ENCODE results near the gene MT1E. TPM values are rescaled to one million over a fixed set of nuclear protein-coding genes. Genes with fewer than 3 reads are reported as not detected.

The MT1E gene
- total and polyA plus RNA-seq, 2 of the 13 experiments (the other 11 are each of a cell fraction or from before 2014, with no cell fraction given) = 110 to 1,072 TPM

DNA sequence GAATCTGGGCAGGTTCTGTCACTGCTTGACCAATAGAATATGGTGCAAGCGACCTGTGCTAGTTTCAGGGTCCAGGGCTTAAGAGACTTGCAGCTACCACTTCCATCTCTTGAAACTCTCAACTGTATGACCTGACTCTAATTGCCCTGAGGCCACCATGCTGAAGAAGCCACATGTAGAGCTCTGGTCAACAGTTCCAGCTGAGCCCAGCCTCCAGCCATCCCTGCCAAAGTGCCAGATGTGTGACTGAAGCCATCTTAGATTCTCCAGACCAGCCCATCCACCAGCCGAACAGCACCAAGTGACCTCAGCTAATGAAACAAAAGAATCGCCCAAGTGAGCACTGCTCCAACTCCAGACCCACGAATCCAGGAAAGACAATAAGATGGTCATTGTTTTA is 20.6 kb upstream of the MT1E start:
- in situ Hi-C loops (cut with HindIII; ENCODE audit: extremely low pct_ligation_motif_present, low pct_unique_long_range_greater_than_20kb) (loop anchor here (5.0 kb wide), 1 partner anchor 97 kb away; no protein-coding TSS in a partner anchor), intact Hi-C loops (cut with micrococcal nuclease; ENCODE audit: unreplicated experiment) (loop anchor here (10.0 kb wide), 2 partner anchors 50 to 260 kb away; partner anchors contain the start of genes MT1B, MT1F and SLC12A3)
- H3K9ac ChIP-seq (ENCODE audit: insufficient read depth, low read depth, low read length) = no peak overlapping the region
- H3K36me3 ChIP-seq (replicated peaks in 1 of 2; ENCODE audit: control insufficient read depth in 1 of 2, insufficient read depth in 2 of 2, low read length in 2 of 2) = no peaks in the 10 kb centered on the region
- ATAC-seq (no peak), FAIRE-seq (no peak), DNase-seq (ENCODE audit: low spot score) (no peak)
- whole genome bisulfite sequencing (ENCODE audit: low lambda C conversion rate) = 57% methylated on average over 4 of the region's 4 CpGs
- TF ChIP-seq ZNF382 (CRISPR knock-in tag; IDR thresholded peaks at IDR 0.05; ENCODE audit: borderline replicate concordance) = no peak
- TF ChIP-seq ZNF251 (CRISPR knock-in tag; IDR thresholded peaks at IDR 0.05) = no peak
- TF ChIP-seq ZNF225 (CRISPR knock-in tag; IDR thresholded peaks at IDR 0.05) = no peak
- TF ChIP-seq RARG (CRISPR knock-in tag; IDR thresholded peaks at IDR 0.05; ENCODE audit: low read depth) = no peak
- TF ChIP-seq TCF12 (IDR thresholded peaks at IDR 0.05) = no peak
- TF ChIP-seq TCF12 (CRISPR knock-in tag; IDR thresholded peaks at IDR 0.05) = no peak
- TF ChIP-seq, protein P1, sequence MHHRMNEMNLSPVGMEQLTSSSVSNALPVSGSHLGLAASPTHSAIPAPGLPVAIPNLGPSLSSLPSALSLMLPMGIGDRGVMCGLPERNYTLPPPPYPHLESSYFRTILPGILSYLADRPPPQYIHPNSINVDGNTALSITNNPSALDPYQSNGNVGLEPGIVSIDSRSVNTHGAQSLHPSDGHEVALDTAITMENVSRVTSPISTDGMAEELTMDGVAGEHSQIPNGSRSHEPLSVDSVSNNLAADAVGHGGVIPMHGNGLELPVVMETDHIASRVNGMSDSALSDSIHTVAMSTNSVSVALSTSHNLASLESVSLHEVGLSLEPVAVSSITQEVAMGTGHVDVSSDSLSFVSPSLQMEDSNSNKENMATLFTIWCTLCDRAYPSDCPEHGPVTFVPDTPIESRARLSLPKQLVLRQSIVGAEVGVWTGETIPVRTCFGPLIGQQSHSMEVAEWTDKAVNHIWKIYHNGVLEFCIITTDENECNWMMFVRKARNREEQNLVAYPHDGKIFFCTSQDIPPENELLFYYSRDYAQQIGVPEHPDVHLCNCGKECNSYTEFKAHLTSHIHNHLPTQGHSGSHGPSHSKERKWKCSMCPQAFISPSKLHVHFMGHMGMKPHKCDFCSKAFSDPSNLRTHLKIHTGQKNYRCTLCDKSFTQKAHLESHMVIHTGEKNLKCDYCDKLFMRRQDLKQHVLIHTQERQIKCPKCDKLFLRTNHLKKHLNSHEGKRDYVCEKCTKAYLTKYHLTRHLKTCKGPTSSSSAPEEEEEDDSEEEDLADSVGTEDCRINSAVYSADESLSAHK (CRISPR knock-in tag; IDR thresholded peaks at IDR 0.05; ENCODE audit: borderline replicate concordance) = no peak
- TF ChIP-seq ZNF761 (CRISPR knock-in tag; conservative IDR thresholded peaks at IDR 0.05) = no peak
- TF ChIP-seq AGO2 (optimal IDR thresholded peaks at IDR 0.05; ENCODE audit: low read depth, low read length) = no peak
- TF ChIP-seq SIN3B (IDR thresholded peaks at IDR 0.05; ENCODE audit: low read length) = no peak
- TF ChIP-seq HNRNPLL (IDR thresholded peaks at IDR 0.05; ENCODE audit: low read depth, low read length, poor library complexity, severe bottlenecking) = no peak
- no peak for TF ChIP-seq CEBPB (IDR thresholded peaks at IDR 0.05; ENCODE audit: borderline replicate concordance, low read depth, low read length)
- no peak for TF ChIP-seq ZNF652 (CRISPR knock-in tag; IDR thresholded peaks at IDR 0.05; ENCODE audit: borderline replicate concordance, low read depth)
- no peak for TF ChIP-seq YEATS4 (CRISPR knock-in tag; IDR thresholded peaks at IDR 0.05; ENCODE audit: borderline replicate concordance)
- TF ChIP-seq ZNF660 (CRISPR knock-in tag; IDR thresholded peaks at IDR 0.05; ENCODE audit: borderline replicate concordance, low read depth) = no peak
- TF ChIP-seq ZNF431 (CRISPR knock-in tag; IDR thresholded peaks at IDR 0.05; ENCODE audit: borderline replicate concordance, low read depth) = no peak
- no peak for TF ChIP-seq ZNF44 (CRISPR knock-in tag; IDR thresholded peaks at IDR 0.05)
- peaks cover 0 to 7% of the 10 kb centered on the region in 2 experiments; a peak in 2 of 5 replicates for H3K27me3 ChIP-seq (ENCODE audit: control insufficient read depth in 1 of 2, insufficient read depth in 2 of 2, low read length in 2 of 2)
- H3K4me1 ChIP-seq (ENCODE audit: insufficient read depth, low read length) = peaks cover 50% of the 10 kb centered on the region
- no peak overlapping the region for H3K4me2 ChIP-seq (ENCODE audit: low read depth, low read length)
- BruUV-seq (replicated peaks) = no TSS peak
- no peaks in the 10 kb centered on the region for H3K9me3 ChIP-seq (ENCODE audit: low read length)
- ChIA-PET CTCF (ENCODE audit: low intra/inter-chr PET ratio, low total read pairs) (no interaction called here), POLR2A (interaction anchor here (0.5 to 3.4 kb wide), 2 partner anchors 21 to 83 kb away, joined by 3 to 39 read pairs; partner anchors contain the start of gene MT1E)
- no peak overlapping the region for H3K4me3 ChIP-seq (replicated peaks in 1 of 3; ENCODE audit: insufficient read depth in 1 of 3, low read depth in 2 of 3, low read length in 3 of 3)
- H4K20me1 ChIP-seq (ENCODE audit: insufficient read depth, low read length) = no peaks in the 10 kb centered on the region
- no peak overlapping the region for H2AFZ ChIP-seq (ENCODE audit: low read length)
- H3K27ac ChIP-seq (ENCODE audit: extremely low read length, insufficient read depth, low read length) = no peak overlapping the region
- H3K79me2 ChIP-seq (ENCODE audit: insufficient read depth, low read length) = no peaks in the 10 kb centered on the region

Measured in HepG2 (cell line).